ENCODE measurements around the gene AQP9.

The AQP9 gene, protein sequence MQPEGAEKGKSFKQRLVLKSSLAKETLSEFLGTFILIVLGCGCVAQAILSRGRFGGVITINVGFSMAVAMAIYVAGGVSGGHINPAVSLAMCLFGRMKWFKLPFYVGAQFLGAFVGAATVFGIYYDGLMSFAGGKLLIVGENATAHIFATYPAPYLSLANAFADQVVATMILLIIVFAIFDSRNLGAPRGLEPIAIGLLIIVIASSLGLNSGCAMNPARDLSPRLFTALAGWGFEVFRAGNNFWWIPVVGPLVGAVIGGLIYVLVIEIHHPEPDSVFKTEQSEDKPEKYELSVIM

DNA sequence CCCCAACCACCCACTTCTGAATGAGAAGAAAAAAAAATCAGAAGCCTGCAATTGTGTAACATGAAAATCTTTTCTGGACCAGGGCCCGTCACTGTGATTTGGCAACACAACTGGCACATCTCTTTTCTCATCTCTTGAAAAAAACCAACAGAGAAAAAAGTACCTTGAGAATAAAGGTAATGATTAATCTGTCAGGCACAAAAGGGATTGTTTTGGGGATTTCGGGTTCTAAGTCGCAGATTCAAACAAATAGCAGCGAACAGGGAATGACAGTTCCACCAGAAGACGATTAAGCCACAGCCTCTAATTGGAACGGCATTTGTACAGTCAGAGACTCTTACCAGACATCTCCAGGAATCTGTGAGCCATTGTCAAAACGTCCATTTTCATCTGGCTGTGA, at the start of gene AQP9:
Gene AQP9 (plus strand): TSS at position 276 of the 400 bp plus-strand sequence. CDS start 185 bp downstream, outside the sequence.
- Histone ChIP-seq H3K4me1 (ENCODE audit: insufficient read depth, low read length, severe bottlenecking) (no peaks in the 10 kb centered on the region), H3K9me3 (ENCODE audit: low read length) (no peaks in the 10 kb centered on the region), H3K9me2 (ENCODE audit: low read depth, low read length) (no peaks in the 10 kb centered on the region), H3K27ac (ENCODE audit: low read depth, low read length, poor library complexity, severe bottlenecking) (no peak within 1 kb of the TSS), H3K36me3 (ENCODE audit: insufficient read depth, low read length) (no peaks in the 10 kb centered on the region), H3K4me2 (ENCODE audit: low read length) (no peak within 1 kb of the TSS), H4K20me1 (ENCODE audit: insufficient read depth, low read length) (no peaks in the 10 kb centered on the region), H3K27me3 (ENCODE audit: insufficient read depth, low read length) (no peaks in the 10 kb centered on the region), H3F3A (ENCODE audit: insufficient read depth, low read length) (no peaks in the 10 kb centered on the region), H3K79me2 (ENCODE audit: insufficient read depth, low read length) (no peaks in the 10 kb centered on the region), H3K4me3 (ENCODE audit: low read depth, low read length, poor library complexity, severe bottlenecking) (no peak within 1 kb of the TSS), H3K9ac (ENCODE audit: low read length) (no peak within 1 kb of the TSS), H2AFZ (ENCODE audit: low read length) (no peak within 1 kb of the TSS)
- TF ChIP-seq CTCF (IDR thresholded peaks at IDR 0.05; ENCODE audit: low read length) (no peak), EZH2 (IDR thresholded peaks at IDR 0.05; ENCODE audit: borderline replicate concordance, low read length) (no peak)

DNA sequence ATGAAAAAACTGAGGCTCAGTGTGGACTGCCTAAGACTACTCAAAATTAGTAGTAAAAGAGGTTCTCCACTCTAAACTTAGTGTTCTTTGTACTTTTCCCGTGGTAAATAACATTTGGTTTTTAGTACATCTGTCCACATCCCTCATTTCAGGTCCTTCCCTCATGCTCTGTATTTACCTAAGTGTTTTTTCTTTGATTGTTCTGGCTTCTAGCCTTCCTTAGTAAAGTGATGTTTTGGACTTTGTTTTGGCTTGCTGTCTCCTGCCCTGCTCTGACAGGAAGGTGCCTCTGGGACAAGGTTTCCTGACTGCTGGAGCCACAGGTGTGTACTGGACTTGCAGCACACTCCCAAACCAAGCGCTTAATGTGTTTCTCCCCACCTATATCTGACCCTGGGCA, 42.8 kb upstream of the AQP9 start:
- no peaks in the 10 kb centered on the region for H3K9me2 ChIP-seq (ENCODE audit: low read depth, low read length)
- TF ChIP-seq EZH2 (IDR thresholded peaks at IDR 0.05; ENCODE audit: borderline replicate concordance, low read length) (no peak), CTCF (IDR thresholded peaks at IDR 0.05; ENCODE audit: low read length) (no peak)
- no peak overlapping the region for H3K4me2 ChIP-seq (ENCODE audit: low read length)
- H3K9me3 ChIP-seq (ENCODE audit: low read length) = no peaks in the 10 kb centered on the region
- H3K27me3 ChIP-seq (ENCODE audit: insufficient read depth, low read length) = no peaks in the 10 kb centered on the region
- H3K4me3 ChIP-seq (ENCODE audit: low read depth, low read length, poor library complexity, severe bottlenecking) = no peak overlapping the region
- no peaks in the 10 kb centered on the region for H3K36me3 ChIP-seq (ENCODE audit: insufficient read depth, low read length)
- H3K27ac ChIP-seq (ENCODE audit: low read depth, low read length, poor library complexity, severe bottlenecking) = no peak overlapping the region
- H3F3A ChIP-seq (ENCODE audit: insufficient read depth, low read length) = no peaks in the 10 kb centered on the region
- no peaks in the 10 kb centered on the region for H3K79me2 ChIP-seq (ENCODE audit: insufficient read depth, low read length)
- no peaks in the 10 kb centered on the region for H3K4me1 ChIP-seq (ENCODE audit: insufficient read depth, low read length, severe bottlenecking)
- H3K9ac ChIP-seq (ENCODE audit: low read length) = no peak overlapping the region
- no peak overlapping the region for H2AFZ ChIP-seq (ENCODE audit: low read length)
- H4K20me1 ChIP-seq (ENCODE audit: insufficient read depth, low read length) = no peaks in the 10 kb centered on the region

DNA sequence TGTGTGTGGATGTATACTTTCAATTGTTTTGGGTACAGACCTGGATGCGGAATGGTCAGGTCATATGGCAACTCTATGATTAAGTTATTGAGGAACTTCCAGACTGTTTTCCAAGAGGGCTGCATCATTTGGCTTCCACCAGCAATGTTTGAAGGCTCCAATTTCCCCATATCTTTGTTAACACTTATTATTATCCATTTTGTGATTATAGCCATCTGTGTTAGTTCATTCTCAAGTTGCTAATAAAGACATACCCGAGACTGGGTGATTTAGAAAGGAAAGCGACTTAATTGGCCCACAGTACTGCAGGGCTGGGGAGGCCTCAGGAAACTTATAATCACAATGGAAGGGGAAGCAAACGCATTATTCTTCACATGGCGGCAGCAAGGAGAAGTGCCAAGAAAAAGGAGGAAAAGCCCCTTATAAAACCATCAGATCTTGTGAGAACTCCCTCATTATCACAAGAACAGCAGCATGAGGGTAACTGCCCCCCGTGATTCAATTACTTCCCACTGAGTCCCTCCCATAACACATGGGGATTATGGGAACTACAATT, 41.6 kb upstream of the AQP9 start:
- Histone ChIP-seq H3K79me2 (ENCODE audit: insufficient read depth, low read length) (no peaks in the 10 kb centered on the region), H4K20me1 (ENCODE audit: insufficient read depth, low read length) (no peaks in the 10 kb centered on the region), H3K4me1 (ENCODE audit: insufficient read depth, low read length, severe bottlenecking) (no peaks in the 10 kb centered on the region), H3F3A (ENCODE audit: insufficient read depth, low read length) (no peaks in the 10 kb centered on the region), H3K9me2 (ENCODE audit: low read depth, low read length) (no peaks in the 10 kb centered on the region), H3K27me3 (ENCODE audit: insufficient read depth, low read length) (no peaks in the 10 kb centered on the region), H3K4me3 (ENCODE audit: low read depth, low read length, poor library complexity, severe bottlenecking) (no peak overlapping the region), H3K9ac (ENCODE audit: low read length) (no peak overlapping the region), H3K27ac (ENCODE audit: low read depth, low read length, poor library complexity, severe bottlenecking) (no peak overlapping the region), H2AFZ (ENCODE audit: low read length) (no peak overlapping the region), H3K36me3 (ENCODE audit: insufficient read depth, low read length) (no peaks in the 10 kb centered on the region), H3K4me2 (ENCODE audit: low read length) (no peak overlapping the region), H3K9me3 (ENCODE audit: low read length) (no peaks in the 10 kb centered on the region)
- TF ChIP-seq EZH2 (IDR thresholded peaks at IDR 0.05; ENCODE audit: borderline replicate concordance, low read length) (no peak), CTCF (IDR thresholded peaks at IDR 0.05; ENCODE audit: low read length) (no peak)

All from OCI-LY1 (cell line).